CMK (cell line): ENCODE results near the gene SPEN.
"Not testable (repeated sequence)": the region's sequence is repeated elsewhere in the genome, so short reads cannot be mapped to it uniquely, and the experiment has no call there.

Experiments used
- DNase-seq: peaks from one replicate; pipeline ENCODE4 v3.0.0-alpha.2; 2010; ENCODE audit warnings: low read depth

SPEN gene

DNA sequence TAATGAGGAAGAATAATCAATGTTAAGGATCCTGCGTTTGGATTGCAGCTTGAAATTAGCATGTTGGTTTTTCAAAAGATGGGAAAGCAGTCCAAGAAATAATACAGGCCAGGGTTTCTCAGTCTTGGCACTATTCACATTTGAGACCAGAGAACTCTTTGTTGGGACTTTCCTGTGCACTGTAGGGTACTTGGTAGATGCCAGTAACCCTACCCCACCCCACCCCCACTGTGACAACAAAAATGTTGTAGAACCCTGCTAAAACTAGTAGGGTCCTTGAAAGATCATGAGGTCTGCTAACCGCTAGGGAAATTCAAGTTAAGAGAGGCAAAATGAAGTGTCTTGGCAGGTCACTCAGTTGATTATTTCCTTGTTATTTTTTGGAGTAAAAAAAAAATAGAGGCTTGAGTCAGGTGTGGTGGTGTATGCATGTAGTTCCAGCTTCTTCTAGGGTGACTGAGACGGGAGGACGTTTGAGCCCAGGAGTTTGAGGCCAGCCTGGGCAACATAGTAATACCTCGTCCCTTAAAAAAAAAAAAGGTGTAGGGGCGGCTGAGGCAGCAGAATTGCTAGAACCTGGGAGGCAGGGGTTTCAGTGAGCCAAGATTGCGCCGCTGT, 53.3 kb downstream of the SPEN start:
- DNase-seq, result no peak

DNA sequence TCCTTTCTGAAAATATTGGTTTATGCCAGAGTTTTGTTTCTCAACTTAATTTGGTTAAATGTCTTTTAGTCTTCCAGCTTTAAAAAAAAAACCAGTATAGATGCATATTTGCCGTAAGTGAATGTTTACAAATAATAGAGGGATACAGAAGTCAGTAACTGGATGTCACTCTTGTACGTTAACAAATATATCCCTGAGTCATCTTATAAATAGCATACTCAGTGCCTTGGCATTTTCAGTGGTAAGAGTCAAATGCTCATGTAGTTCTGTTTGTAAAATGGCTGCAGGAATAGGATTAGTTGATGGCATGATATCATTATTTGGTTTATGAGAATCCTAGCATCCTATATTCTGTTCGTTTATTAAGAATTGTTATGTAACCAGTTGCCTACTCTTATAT, 55.4 kb downstream of the SPEN start:
- no peak for DNase-seq

DNA sequence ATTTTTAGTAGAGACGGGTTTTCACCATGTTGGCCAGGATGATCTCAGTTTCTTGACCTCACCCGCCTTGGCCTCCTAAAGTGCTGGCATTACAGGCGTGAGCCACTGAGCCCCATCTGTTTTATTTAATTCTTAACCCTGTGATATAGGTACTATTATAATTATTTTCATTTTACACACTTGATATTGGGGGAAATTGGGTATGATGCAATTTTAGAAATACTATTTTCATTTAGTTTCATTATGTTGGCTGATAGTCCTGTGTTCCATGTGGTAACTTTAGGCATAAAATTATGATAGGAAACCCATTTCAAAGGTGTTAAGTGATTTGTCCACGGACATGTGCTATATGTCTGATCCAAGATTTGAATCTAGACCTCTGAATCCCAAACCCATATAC, 61.1 kb downstream of the SPEN start:
- DNase-seq, result no peak

DNA sequence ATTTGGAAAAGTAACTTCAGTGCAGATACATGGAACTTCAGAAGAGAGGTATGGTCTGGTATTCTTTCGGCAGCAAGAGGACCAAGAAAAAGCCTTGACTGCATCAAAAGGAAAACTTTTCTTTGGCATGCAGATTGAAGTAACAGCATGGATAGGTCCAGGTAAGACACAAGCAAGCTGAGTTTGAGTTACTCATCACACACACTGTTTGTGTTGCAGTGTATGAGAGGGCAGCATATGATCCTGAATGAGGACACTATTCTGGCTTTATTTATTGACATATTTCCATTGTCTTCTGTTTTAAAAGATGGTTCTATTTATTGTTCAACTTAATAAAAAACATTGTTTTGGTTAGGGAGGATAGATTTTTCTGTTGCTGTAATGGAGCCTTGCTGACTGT, 63.6 kb downstream of the SPEN start:
- no peak for DNase-seq

DNA sequence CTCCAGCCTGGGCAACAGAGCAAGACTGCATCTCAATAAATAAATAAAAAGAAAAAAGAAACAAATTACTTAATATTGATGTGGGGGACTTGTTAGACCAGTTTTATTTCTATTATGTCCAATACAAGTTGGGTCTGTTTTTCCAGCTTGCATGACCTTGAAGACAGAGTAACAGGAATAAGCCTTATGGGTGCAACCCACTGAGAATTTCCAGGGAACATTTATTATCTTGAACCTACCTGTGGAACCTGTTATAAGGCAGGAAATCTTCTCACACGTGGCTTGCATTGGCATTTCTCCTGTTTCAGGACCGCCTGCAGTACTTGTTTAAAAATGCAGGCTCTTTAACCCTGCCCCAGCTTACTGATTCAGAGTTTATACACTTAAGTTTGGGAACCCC, 64.4 kb downstream of the SPEN start:
- no peak for DNase-seq

DNA sequence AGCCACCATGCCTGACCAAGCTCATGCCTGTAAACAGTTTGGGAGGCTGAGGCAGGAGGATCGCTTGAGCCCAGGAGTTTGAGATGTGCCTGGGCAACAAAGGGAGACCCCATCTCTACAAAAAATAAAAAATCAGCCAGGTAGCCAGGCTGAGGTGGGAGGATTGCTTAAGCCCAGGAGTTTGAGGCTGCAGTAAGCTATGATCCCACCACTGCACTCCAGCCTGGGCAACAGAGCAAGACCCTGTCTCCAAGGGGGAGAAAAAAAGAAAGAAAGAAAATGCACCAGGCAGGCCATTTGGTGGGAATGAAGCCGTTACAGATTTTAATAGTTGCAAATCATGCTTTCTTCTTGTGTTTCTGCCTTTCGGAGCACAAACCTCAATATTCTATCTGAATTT, 66.1 kb downstream of the SPEN start:
- DNase-seq, result not testable (repeated sequence)

DNA sequence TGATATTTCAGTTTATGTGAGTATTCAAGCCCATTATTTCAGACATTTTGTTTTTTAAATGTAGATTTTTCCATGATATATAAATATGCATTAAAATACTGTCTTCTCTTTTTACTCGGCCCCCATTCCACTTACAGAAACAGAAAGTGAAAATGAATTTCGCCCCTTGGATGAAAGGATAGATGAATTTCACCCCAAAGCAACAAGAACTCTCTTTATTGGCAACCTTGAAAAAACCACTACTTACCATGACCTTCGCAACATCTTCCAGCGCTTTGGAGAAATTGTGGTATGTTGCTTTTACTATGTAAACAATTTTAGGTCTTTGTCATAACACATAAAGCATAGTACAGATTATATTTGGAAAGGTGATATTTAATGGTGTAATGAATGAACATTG, 68.5 kb downstream of the SPEN start:
- DNase-seq, result no peak

DNA sequence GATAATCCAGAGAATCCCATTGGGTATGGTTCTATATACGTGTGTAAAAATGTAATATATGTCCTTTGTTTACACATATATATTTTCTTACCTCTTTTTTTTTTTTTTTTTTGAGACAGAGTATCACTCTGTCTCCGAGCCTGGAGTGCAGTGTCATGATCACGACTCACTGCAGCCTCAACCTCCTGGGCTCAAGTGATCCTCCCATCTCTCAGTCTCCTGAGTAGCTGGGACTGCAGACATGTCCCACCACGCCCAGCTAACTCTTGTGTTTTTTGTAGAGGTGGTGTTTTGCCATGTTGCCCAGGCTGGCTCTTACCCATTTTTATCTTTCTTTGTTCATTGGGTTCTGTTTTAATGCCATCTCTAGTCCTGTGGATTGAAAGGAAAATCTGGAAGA, 68.9 kb downstream of the SPEN start:
- DNase-seq, result no peak

DNA sequence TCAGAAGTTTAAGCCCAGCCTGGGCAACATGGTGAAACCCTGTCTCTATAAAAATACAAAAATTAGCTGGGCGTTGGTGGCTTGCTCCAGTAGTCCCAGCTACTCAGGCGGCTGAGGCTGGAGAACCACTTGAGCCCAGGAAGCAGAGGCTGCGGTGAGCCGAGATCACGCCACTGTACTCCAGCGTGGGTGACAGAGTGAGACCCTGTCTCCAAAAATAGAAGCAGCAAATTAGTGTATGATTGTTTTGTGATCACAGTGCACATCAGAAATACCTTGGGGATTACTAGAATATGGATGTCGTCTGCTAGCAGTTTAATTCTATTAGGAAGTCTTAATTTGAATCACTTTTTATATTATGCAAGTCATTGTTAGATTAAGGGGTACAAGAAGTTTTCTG, 69.4 kb downstream of the SPEN start:
- DNase-seq, result no peak

DNA sequence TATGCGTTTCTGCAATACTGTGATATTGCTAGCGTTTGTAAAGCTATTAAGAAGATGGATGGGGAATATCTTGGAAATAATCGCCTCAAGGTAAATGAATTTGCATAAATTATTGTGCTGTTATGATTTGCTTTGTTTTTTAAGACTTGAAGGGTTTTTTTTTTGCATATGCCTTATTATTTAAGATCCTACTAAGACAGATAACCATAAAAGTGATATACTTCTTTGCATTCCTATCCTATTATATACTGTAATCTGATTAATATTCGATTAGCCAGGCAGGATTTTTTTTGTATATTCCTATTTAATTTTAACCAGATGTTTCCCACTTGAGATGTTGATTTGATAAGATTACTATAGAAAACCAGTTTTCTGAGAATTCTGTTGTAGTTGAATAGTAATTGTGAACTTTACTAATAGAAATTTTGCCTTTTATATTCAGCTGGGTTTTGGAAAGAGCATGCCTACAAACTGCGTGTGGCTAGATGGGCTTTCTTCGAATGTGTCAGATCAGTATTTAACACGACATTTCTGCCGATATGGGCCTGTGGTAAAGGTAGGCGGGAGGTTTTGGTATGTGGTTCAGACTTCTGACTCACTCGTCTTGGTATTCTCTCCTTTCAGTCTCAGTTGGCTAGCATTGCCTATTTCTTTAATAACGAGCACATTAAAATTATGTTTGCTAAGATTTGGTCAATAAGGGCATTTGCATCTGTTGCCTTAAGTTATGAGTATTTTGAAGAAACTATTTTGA, 71.6 kb downstream of the SPEN start:
- DNase-seq, result no peak

DNA sequence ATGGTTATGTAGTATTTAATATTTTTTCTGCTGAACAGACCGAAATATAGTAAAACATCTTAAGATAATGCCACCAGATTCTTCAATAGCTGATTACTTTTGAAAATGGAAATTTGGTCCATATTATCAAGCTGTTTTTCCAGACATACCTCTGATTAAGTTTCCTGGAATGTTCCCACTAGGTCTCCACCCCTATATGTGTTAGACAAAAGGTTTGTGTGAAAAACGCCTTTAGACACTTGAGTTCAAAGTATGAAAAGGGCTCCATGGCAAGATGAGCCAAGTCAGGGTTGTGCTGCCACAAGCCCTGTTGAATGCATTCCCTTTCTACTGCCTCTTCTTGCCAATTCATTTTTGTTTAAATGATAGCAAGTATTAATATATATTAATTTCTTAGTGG, 75.7 kb downstream of the SPEN start:
- no peak for DNase-seq

DNA sequence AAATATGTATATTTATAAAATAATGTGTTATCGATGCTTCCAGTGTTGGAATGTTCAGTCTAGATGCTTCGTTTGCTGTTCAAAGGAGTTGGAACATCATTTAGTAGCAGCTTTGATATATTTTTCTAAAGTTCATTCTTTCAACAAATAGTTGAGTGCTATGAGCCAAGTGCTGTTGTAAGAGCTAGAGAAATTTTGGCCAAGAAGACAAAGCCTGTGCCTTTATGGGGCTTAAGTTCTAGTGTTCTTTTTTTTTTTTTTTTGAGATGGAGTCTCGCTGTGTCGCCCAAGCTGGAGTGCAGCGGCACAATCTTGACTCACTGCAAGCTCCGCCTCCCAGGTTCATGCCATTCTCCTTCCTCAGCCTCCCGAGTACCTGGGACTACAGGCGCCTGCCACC, 78.9 kb downstream of the SPEN start:
- DNase-seq, result not testable (repeated sequence)

DNA sequence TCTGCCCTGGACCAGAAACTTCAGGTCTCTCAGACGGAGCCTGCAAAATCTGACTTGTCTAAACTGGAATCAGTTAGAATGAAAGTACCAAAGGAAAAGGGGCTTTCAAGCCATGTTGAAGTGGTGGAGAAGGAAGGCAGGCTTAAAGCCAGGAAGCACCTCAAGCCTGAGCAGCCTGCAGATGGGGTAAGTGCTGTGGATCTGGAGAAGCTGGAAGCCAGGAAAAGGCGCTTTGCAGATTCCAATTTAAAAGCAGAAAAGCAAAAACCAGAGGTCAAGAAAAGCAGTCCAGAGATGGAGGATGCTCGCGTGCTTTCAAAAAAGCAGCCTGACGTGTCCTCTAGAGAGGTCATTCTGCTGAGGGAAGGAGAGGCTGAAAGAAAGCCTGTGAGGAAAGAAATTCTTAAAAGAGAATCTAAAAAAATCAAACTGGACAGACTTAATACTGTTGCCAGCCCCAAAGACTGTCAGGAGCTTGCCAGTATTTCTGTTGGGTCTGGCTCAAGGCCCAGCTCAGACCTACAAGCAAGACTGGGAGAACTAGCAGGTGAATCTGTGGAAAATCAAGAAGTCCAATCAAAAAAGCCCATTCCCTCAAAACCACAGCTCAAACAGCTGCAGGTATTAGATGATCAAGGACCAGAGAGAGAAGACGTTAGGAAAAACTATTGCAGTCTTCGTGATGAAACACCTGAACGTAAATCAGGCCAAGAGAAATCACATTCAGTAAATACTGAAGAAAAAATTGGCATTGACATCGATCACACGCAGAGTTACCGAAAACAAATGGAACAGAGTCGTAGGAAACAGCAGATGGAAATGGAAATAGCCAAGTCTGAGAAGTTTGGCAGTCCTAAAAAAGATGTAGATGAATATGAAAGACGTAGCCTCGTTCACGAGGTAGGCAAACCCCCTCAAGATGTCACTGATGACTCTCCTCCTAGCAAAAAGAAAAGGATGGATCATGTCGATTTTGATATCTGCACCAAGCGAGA, 81.8 kb downstream of the SPEN start:
- DNase-seq, result no peak

DNA sequence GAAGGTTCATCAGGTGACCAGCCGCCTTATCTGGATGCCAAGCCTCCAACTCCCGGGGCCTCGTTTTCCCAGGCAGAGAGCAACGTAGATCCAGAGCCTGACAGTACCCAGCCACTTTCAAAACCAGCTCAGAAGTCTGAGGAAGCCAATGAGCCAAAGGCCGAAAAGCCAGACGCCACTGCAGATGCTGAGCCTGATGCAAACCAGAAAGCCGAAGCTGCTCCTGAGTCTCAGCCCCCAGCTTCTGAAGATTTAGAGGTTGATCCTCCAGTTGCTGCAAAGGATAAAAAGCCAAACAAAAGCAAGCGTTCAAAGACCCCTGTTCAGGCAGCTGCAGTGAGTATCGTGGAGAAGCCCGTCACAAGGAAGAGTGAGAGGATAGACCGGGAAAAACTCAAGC, 83.9 kb downstream of the SPEN start:
- DNase-seq, result no peak

DNA sequence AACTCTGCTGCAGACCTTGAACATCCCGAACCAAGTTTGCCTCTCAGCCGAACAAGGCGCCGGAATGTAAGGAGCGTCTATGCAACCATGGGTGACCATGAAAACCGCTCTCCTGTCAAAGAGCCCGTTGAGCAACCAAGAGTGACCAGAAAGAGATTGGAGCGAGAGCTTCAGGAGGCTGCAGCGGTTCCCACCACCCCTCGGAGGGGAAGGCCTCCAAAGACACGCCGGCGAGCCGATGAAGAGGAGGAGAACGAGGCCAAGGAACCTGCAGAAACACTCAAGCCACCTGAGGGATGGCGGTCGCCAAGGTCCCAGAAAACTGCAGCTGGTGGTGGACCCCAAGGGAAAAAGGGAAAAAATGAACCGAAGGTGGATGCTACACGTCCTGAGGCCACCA, 84.4 kb downstream of the SPEN start:
- no peak for DNase-seq

DNA sequence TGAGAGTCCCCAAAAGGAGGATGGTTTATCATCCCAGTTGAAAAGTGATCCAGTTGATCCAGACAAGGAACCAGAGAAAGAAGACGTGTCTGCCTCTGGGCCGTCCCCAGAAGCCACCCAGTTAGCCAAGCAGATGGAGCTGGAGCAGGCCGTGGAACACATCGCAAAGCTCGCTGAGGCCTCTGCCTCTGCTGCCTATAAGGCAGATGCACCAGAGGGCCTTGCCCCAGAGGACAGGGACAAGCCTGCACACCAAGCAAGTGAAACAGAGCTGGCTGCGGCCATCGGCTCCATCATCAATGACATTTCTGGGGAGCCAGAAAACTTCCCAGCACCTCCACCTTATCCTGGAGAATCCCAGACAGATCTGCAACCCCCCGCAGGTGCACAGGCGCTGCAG, 85.1 kb downstream of the SPEN start:
- DNase-seq, result no peak

DNA sequence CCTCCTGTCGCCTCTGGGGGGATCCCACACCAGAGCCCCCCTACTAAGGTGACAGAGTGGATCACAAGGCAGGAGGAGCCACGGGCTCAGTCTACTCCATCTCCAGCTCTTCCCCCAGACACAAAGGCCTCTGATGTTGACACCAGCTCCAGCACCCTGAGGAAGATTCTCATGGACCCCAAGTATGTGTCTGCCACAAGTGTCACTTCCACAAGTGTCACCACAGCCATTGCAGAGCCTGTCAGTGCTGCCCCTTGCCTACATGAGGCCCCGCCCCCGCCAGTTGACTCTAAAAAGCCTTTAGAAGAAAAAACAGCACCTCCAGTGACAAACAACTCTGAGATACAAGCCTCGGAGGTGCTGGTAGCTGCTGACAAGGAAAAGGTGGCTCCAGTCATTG, 86.2 kb downstream of the SPEN start:
- DNase-seq, result no peak

DNA sequence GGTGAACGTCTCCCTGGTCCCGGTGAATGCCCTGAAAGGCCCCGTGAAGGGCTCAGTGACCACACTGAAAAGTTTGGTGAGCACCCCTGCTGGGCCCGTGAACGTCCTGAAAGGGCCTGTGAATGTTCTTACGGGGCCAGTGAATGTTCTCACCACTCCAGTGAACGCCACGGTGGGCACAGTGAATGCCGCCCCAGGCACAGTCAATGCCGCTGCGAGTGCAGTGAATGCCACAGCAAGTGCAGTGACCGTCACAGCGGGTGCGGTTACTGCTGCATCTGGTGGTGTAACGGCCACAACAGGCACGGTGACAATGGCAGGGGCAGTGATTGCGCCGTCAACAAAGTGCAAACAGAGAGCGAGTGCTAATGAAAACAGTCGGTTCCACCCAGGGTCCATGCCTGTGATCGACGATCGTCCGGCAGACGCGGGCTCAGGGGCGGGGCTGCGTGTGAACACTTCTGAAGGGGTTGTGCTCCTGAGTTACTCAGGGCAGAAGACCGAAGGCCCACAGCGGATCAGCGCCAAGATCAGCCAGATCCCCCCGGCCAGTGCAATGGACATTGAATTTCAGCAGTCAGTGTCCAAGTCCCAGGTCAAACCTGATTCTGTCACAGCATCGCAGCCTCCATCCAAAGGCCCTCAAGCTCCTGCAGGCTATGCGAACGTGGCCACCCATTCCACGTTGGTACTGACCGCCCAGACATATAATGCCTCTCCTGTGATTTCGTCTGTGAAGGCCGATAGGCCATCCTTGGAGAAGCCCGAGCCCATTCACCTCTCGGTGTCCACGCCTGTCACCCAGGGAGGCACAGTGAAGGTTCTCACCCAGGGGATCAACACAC, 86.9 kb downstream of the SPEN start:
- DNase-seq, result no peak

DNA sequence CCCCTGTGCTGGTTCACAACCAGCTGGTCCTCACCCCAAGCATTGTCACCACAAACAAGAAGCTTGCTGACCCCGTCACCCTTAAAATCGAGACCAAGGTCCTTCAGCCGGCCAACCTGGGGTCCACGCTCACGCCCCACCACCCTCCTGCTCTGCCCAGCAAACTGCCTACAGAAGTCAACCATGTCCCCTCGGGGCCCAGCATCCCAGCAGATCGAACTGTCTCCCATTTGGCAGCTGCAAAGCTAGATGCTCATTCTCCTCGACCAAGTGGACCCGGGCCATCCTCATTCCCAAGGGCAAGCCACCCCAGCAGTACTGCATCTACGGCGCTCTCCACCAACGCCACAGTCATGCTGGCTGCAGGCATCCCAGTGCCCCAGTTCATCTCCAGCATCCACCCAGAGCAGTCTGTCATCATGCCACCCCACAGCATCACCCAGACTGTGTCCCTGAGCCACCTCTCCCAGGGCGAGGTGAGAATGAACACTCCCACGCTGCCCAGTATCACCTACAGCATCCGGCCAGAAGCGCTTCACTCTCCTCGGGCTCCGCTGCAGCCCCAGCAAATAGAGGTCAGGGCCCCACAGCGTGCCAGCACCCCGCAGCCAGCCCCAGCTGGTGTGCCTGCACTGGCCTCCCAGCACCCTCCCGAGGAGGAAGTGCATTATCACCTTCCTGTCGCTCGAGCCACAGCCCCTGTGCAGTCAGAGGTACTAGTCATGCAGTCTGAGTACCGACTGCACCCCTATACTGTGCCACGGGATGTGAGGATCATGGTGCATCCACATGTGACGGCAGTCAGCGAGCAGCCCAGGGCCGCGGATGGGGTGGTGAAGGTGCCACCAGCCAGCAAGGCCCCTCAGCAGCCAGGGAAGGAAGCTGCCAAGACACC, 87.8 kb downstream of the SPEN start:
- no peak for DNase-seq

DNA sequence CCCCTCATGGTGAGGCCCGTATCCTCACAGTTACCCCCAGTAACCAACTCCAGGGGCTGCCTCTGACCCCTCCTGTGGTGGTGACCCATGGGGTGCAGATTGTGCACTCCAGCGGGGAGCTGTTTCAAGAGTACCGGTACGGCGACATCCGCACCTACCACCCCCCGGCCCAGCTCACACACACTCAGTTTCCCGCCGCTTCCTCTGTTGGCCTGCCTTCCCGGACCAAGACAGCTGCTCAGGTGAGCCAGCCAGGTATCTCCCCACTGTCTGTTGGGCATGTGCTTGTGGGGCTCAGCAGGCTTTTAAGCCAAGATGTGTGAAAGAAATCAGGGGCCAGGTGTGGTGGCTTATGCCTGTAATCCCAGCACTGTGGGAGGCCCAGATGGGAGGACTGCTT, 88.5 kb downstream of the SPEN start:
- DNase-seq, result no peak

DNA sequence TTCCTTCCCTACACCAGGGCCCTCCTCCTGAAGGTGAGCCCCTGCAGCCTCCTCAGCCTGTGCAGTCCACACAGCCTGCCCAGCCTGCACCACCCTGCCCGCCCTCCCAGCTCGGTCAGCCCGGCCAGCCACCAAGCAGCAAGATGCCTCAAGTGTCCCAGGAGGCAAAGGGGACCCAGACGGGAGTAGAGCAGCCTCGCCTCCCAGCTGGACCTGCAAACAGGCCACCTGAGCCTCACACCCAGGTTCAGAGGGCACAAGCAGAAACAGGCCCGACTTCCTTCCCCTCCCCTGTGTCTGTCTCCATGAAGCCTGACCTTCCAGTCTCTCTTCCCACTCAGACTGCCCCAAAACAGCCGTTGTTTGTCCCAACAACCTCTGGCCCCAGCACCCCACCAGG, 89.6 kb downstream of the SPEN start:
- no peak for DNase-seq
